ENCODE data around the gene GLUD1.
"Not testable (repeated sequence)": the region's sequence is repeated elsewhere in the genome, so short reads cannot be mapped to it uniquely, and the experiment has no call there.

The GLUD1 gene

DNA sequence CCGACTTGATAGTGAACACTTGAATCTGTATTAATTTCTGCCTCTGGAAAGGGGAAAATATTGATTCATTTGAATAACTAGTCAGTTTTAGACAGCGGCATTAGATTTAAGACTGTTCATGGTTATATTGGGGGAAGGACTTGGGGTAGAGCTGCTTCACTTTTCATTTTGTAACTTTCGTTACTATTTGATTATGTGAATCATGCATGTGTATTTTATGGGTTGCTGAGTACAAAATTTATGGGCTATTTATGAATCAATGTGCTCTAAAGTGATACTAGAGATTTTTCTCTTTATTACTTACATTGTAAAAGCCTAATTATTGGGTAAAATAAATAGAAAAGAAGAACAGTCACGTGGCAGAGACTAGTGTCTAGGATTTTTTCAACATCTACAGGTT lies 4.9 kb downstream of the GLUD1 start:
- no peak for DNase-seq

DNA sequence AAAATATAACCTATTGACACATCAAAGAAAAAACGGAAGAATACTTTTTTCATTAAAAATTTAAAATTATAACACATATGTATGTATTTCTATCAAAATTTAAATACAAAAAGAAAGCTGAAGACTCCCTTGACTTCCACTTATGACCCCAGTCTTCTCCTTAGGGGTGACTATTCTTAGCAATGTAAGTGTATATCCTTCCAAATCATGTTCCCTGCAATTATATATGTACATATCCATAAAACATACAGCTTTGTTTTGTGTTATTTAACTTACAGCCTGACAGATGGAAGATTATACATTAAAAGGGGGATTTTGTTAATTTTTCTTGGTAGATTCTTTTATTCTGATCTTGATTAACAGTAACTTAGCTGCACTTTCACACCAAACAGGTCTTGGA lies 9.1 kb downstream of the GLUD1 start:
- no peak for DNase-seq

DNA sequence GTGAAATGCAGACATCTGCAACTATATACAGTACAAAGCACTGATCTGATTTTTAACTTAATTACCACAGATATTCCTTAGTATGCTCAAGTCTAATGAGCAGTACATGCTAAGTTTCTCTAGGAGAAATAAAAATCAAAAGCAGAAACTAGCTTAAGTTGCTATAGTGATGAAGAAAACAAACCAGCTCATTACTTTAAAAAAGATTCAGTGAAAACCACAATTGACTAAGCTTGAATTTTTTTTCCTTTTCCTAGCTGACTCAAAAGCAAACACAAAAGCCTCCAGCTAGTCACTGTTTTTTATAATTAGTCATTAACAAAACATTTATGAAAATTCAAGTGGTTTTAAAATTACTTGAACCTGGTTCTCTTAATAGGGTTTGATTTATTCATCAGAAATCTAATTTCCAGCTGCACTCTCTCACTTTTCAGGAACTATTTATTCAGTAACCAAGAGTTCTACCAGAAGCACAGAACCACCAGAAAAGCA lies 10.3 kb downstream of the GLUD1 start:
- DNase-seq, result peak in 1 of 2 donors; percentile 49

DNA sequence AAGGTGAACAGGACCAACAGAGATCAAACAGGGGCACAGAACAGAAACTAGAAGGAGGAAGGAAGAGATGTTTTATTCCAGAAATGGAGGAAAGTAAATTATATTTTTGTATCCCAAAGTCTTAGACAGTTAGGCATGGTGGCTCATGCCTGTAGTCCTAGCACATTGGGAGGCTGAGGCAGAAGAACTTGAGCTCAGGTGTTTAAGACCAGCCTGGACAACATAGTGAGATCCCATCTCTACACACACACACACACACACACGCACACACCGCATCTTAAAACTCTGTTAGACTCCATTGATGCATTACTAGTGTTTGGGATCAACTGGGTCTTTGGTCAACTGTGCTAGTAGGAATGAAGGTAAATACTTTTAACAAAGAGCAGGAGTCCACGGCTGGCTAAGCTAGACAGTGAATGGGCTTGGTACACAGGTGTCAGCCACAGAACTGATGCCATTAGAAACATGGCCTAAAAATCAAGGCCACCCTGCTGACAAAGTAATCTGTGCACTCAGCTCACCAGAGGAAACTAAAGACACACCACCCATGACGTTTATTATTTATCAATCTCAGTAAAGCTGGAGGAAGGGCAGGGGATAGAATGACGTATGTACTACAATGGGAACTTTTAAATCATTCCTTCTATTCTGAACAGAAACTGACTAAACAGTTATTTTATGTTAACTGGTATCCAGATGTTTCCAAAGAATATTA lies 10.9 kb downstream of the GLUD1 start:
- DNase-seq, result peak; percentile 33 to 57

DNA sequence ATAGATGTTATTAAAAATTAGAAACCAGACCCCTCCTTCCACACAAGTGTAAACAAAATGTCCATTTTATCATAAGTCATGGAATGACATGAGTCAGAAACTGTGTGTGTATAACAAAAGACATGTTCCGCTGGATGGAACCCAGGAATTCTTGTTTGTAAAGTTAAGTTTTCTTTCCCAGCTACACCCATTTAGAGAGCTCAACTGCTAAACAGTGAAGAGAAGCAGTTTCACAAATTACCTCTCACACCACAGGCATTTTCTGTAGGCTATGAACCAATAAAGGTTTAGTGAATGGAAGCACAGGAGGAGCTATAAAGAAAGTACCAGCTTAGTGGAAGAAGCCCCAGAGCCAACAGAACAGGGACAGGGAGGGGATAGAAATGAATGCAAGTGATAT lies 12.4 kb downstream of the GLUD1 start:
- not testable (repeated sequence) for DNase-seq

DNA sequence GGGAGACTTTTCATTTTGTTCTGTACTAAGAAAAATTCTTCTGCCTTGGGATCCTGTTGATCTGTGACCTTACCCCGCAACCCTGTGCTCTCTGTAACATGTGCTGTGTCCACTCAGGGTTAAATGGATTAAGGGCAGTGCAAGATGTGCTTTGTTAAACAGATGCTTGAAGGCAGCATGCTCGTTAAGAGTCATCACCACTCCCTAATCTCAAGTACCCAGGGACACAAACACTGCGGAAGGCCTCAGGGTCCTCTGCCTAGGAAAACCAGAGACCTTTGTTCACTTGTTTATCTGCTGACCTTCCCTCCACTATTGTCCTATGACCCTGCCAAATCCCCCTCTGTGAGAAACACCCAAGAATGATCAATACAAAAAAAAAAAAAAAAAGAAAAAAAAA lies 13.1 kb downstream of the GLUD1 start:
- not testable (repeated sequence) for DNase-seq

DNA sequence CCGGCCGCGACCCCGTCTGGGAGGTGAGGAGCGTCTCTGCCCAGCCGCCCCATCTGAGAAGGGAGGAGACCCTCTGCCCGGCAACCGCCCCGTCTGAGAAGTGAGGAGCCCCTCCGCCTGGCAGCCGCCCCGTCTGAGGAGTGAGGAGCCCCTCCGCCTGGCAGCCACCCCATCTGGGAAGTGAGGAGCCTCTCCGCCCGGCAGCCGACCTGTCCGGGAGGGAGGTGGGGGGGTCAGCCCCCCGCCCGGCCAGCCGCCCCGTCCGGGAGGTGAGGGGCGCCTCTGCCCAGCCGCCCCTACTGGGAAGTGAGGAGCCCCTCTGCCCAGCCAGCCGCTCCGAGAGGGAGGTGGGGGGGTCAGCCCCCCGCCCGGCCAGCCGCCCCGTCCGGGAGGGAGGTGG lies 14.0 kb downstream of the GLUD1 start:
- DNase-seq, result not testable (repeated sequence)

DNA sequence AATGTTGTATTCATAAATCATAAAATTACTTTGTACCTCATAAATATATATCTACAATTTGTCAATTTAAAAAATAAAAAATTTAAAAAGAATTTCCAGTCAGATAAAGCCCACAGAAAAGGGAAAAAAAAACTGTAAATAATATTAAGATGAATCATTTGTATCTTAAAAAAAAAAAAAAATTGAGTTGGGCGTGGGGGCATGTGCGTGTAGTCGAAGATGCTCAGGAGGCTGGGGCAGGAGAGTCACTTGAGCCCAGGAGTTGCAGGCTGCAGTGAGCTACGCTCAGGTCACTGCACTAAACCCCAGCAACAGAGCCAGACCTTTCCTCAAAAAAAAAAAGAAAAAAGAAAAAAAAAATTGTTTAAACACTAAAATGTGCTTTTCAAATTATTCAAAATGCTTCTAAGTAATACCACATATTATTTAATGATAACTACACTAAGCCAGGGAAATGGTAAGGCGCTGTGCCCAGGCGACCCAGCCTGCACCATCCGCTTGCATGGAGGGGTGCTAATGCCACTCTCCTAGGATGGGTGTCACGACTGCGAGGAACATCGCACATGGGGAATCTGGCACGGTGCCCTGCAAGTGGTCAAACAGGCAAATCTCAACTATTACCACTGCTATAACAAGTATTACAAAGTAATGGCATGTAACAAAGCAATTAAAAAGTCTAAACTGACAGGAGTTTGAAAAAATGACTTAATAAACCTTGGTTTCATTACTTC lies 15.4 kb downstream of the GLUD1 start:
- DNase-seq, result no peak

DNA sequence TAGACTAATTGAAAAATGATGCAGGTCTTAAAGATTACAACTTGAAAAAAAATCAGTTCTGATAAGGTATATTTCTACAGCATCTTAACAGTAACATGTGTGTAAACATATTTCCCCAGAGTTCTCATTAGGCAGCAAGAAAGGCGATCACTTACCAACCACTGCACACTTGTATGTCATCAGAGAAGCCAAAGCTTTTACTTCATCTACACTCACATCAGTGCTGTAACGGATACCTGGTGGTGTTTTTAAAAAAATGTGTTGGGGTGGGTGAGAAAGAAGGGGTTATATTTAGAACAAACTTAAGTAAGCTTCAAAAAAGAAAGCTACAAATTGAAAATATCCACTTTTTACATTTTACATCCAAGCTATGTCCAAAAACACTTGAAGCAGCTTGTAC lies 18.2 kb downstream of the GLUD1 start:
- DNase-seq, result not testable (repeated sequence)

DNA sequence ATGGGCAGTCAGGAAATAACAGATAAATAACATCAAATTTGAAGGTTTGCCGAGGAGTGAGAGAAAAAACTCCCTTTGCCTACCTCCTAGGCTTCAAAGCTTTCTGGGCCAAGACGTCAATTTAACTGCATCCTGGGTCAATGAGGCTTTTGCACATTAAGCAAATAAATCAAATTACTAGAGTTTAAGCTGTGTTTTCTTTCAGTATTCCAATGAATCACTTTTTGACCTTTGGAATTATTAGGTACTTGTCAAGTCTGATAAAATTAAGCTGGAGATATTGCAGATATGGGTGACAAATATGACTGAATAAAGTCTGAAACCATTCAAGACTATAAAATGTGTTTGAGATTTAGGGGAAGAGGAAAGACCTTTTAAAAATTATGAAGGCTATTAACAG lies 22.2 kb downstream of the GLUD1 start:
- DNase-seq, result no peak

DNA sequence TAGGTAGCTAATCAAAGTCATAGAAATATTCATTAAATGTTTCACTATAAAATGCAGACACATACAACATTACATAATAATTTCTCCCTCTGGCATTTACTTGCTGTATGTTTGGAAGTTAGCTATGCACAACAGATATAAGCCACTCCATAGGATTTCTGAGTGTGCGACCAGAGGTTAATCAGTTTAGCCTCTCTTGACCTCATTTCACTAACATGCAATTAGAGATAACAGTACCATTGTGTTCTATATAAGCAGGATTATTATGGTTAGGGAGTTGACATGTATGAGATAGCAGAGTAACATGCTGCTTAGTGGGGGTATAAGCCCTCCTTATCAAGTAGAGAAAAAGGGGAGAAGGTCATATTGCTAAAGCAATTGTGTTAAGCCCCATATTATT lies 26.4 kb downstream of the GLUD1 start:
- DNase-seq, result no peak

DNA sequence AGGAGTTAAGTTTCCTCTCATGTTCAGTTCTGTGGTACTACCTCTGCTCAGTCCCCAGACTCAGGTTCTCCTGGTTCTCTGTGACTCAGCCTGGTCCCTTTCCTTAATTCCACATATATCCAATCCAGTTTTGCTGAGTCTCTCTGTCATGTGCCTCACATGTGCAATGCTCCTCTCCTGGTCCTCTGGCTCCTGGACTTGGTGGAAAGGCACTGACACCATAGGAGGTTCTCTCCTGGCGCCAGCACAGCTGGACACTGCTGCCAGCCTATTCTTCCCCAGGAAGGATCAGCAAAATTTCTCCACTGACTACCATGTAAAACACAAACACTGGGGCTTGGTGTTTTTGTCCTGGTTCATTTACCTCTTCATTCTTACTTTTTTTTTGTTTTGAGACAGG lies 27.8 kb downstream of the GLUD1 start:
- no peak for DNase-seq

DNA sequence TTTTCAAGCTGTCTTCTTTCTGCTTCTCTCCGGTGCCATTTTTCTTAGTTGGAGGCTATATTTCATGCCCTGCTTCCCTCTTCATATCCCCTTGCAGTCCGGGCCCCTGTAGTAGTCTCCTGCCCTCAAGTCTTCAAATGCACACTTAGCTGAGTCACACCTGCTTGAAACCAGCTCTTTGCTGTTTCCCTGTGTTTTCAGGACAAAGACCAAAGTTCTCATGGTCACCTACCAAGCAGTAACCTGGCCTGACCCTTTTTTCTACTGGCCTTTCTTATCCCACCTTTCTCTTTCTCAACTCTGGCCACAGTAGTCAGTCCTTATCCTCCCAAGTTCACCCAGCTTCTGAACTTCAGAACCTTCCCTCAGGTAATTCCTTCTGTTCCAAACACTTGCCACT lies 28.5 kb downstream of the GLUD1 start:
- no peak for DNase-seq

DNA sequence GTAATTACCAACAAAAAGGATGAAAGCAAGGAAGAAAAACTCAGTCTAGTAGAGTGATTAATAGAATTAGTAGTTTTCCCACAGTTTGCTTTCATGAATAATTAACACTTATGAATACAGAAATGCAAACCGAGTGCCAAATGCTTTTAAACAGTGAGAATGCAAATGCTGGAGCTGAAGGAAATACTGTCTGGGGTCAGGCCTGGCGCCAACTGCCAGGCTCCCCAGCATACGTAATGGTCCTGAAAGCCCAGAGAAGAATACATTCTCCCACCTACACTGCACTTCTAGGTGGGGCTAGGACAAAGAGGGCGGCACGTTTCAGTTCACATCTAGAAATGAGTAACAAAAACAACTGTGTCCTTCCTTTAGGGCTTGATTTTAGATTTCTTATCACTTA lies 30.0 kb downstream of the GLUD1 start:
- no peak for DNase-seq

DNA sequence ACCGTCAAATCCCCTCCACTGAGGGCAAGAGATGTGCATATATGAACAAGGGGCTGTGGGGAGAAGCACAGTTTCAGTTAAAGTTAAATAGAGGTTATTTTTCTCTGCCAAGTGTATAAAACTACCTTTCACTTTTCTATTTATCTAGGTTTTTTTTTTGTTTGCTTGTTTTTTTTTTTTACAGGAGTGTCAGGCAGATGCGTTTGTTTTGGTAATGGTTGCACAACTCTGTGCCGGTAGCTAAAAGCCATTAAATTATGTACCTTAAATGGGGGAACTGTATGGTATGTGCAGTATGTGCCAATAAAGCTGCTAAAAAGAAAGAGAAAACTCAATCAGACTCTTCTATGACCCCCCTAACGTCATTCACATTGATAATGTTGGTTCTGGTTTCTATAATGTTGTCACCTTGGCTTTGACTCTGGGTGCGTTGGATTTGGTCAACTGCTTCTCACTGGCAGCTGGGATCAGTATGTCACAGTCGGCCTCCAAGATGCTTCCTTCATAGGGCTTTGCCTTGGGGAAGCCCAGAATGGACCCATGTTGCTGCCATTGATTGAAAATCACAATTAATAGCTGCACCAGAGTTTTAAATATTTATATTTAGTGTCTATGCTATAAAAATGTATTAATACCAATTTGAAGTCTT lies 34.2 kb downstream of the GLUD1 start:
- DNase-seq, result no peak

DNA sequence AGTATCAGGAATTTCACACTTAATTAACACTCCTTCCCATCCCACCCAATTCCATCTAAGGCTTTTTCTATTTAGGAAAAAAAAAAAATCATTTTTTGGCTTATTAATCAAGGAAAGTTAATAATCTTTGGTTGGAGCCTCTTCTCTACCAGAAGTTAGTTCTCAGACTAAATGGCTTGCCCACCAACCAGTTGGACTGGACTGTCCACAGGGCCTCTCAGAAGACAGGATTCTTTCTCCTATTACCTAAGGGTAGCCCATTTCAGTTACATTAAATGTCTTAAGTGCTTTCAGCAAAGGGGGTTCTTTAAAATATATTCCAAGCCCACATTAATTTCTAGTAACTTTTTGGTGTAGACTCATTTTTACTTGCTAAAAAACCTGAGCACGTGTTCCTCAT lies 35.2 kb downstream of the GLUD1 start:
- DNase-seq, result no peak

DNA sequence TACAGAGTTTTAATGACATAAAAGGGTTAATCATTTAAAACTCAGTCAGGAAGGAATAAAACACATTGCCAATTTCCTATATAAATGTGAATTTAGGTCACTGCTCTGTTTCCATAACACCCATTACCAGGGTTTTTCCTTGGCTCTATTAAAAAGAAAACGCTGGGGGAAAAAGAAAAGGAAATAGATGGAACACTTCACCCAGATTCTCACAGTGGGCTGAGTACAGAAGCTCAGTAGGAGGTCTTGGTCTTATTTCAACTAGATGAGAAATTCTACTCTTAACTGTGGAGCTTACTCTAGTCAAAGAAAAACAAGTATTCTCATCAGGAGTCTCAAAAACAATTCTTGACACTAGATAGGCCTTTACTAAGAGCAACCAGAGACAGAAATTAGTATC lies 36.5 kb downstream of the GLUD1 start:
- no peak for DNase-seq

DNA sequence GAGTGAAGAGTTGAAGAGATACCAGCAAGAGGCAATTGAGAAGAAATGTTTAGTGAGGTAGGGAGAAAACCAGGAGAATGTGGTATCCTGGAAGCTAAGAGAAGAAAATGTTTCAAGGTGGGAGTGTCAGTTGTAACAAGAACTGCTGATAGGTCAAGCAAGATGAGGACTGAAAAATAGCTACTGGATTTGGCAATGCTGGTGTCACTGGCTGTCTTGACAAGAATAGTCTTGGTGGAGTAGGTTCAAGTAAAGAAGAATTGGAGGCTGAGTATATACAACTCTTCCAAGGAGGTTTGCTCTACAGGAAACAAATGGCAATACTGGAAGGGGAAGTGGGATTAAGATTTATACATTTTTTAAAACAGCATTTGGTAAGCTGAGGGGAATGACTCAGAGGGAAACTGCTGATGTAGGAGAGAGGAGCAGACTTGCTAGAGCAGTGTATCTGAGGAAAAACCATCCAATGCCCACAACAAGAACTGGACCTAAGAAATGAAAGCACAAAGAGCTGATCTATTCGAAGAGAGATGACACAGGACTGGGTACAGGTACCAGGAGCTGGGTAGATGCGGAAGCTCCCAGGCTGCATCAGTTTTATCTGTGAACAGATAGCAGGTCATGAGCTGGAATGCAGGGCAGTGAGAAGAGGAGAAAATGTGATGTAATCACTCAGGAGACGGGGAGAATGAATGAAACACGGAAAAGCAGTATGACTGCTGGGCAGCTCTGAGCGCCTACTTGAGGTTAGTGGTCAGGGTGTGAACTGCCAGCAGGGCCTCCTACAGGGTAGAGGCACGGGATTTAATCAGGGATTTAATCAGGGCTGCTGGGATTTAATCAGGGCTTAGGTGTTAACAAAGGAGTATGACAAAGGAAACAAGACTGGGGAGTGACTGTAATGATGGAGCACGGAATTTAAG lies 40.0 kb downstream of the GLUD1 start:
- no peak for DNase-seq

DNA sequence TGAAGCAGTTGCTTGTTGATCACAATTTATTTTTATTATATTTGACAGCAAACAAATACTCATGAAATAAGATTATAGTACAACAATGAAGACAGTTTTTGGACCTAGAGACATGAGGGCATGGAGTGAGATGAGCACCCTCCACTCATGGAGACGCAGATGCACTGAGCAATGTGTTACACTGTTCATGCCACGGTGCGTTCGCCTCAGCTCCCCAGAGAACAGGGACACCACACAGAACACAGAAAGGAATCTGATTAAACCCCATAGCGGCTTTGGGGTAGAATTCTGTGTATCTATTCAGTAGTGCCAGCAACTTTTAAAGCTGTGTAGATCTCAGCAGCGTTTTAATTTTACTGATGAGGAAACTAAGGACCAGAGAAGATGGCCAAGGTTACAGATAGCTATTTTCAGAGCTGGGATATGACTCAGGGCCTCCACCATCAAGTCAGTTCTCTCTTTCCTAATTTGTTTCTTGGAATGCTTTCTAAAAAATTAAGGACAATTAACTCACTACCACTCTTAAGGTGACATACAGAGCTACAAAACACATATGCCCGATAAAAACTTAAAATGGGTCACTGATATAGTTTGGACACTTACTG lies 41.0 kb downstream of the GLUD1 start:
- DNase-seq, result no peak

DNA sequence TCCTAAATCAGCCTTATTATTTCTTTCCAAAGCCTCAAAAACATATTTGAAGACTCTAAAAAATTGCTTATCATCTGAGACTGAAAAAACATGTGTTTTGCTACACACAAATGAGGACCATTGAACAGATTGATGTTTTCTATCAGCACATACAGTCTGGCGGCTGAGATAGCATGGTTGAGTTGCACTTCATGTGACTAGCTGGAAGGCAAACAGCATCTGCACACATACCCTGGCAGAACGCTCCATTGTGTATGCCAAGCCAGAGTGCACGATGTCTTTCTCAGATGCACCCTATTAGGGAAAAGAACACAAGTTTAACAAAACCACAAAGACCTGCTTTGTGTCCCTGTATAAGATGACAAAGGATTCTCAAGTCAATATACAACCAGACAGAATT lies 41.5 kb downstream of the GLUD1 start:
- no peak for DNase-seq

DNA sequence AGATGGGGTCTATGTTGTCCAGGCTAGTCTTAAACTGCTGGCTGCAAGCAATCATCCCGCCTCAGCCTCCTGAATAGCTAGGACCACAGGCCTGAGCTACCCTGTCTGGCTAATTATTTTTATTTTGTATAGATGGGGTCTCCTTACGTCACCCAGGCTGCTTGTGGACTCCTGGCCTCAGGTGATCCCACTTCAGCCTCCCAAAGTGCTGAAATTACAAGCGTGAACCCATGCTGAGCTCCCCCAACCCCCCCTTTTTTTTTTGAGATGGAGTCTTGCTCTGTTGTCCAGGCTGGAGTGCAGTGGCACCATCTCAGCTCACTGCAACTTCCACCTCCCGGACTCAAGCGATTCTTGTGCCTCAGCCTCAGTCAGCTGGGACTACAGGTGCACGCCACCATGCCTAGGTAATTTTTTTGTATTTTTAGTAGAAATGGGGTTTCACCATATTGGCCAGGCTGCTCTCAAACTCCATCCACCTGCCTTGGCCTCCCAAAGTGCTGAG lies 49.2 kb downstream of the GLUD1 start:
- no peak for DNase-seq

DNA sequence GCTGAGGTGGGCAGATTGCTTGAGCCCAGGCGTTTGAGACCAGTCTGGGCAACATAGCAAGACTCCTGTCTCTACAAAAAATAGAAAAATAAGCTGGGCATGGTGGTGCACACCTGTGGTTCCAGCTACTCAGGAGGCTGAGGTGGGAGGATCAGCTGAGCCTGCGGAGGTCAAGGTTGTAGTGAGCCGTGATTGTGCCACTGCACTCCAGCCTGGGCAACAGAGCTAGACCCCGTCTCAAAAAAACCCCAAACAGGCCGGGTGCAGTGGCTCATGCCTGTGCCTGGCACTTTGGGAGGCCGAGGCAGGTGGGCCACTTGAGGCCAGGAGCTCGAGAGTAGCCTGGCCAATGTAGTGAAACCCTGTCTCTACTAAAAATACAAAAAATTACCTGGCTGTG lies 51.1 kb downstream of the GLUD1 start:
- DNase-seq, result not testable (repeated sequence)

Measured in CD4-positive, alpha-beta T cell treated with Interleukin-1 beta for 1 hour (primary cell).